HG03135 (cell line): ENCODE data around the gene CD82.

Experiments used
- ATAC-seq: cut with Tn5 transposase; IDR thresholded peaks from one replicate; pipeline ENCODE4 v1.9.1; 2021; ENCODE audit warnings: mild to moderate bottlenecking, moderate library complexity; ENCODE audit not compliant: unreplicated experiment

The CD82 gene

DNA sequence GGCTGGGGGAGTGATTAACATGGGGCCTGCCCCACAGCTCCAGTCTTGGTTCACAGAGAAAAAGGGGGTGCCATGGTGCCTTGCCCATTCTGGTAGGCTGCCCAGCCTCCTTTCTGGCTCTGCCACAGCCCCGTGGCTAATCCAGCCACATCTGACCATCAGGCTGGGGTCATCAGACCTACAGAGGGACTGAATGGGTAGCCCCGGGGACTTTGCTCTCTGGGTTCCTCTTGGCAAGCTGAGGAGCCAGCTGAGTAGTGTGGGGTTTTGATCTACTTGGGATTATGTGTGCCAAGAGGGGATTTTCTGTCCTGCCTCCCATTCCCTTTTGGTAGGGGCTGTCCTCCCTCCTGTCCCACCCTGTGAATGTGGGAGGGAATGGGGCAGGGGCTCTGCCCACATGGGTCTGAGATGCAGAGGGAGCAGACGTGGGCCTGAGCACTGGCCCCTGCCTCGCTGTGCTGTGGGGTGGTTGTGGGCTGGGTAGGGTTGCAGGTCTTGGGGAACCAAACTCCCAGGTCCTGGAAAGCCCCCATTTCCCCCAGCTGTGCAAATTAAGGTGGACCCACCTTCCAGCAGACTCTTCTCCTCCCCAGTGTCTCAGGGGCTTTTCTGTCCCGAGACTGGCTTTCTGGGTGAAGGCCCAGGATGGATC lies 32.0 kb downstream of the CD82 start:
- ATAC-seq = no peak

DNA sequence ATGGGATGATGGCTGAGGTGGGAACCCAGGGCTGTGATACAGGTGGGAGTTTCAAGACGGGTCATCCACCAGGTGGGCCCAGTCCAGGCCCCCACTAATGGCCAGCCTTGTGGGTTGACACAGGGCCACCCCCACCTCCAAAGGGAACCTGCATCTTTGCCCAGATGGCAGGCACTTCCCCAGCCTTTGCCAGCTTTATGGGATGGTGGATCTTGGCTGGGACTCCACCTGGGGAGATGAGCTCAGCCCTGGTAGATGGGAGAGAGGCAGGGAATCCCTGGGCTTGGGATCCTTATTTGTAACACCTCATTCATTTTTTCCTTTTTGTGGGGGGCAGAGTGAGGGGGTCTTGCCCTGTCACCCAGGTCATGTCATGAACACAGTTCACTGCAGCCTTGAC lies 33.4 kb downstream of the CD82 start:
- no peak for ATAC-seq

GRCh38 chr11:44600261-44600660 lies 34.8 kb downstream of the CD82 start:
- ATAC-seq = no peak

GRCh38 chr11:44600839-44601383 lies 35.4 kb downstream of the CD82 start:
- ATAC-seq = no peak

DNA sequence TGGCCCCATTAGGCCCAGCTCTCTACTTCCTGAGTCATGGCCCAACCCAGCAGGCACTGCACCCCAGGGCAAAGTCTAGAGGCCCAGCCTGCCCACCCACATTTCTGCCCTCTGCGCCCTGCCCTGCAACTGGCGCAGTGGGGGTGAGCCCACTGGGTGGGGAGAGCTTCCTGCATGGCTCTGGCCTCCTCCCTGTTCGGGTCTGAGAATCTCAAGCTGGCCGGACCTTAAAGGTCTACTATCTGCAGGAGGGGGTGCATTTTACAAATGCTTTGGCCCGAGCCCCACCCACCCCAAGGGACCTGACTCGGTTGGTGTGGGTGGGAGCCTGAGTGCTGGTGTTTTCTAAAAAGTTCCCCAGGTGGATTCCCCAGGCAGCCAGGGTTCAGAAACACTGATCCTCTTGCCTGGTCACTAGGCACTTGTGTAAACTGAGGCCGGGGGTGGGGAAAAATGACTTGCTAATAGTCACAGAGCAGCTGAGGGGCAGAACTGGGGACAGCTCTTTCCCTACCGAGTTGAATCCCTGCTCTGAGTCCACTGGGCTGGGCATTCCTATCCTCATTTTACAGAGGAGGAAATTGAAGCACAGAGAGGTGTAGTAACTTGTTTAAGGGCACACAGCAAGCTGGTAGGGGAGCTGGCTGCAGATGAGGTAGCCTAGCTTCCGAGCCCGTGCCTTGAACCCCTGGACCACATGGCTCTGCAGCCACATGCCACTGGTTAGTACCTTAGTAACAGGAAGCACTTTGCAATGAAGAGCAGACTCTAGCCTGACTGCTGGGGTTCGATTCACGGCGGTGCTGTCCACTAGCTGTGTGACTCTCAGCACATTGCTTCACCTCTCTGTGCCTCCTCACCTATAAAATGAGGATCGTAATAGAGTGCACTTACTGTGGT lies 36.3 kb downstream of the CD82 start:
- no peak for ATAC-seq

DNA sequence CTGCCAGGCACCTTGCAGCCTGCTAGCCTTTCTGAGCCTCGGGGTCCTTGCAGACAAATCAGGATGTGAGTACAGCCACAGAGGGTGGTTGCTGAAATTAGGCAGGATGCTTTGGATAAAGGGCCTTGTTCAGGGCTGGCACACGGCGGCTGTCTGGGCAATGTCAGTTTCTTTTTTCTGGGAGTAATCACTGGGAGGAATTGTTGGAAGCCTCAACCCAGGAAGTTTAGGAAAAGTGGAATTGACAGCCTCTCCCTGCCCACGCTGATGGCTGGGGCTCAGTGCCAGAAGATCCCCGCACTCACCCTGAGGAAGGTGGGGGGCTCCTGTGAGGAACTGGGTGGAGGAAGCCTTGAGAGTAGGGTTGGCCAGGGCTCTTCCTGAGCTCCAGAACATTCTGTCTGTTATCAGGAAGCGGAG lies 37.4 kb downstream of the CD82 start:
- no peak for ATAC-seq

- no peak for ATAC-seq
Observed at GRCh38 chr11:44604171-44604581, 38.7 kb downstream of the CD82 start.

DNA sequence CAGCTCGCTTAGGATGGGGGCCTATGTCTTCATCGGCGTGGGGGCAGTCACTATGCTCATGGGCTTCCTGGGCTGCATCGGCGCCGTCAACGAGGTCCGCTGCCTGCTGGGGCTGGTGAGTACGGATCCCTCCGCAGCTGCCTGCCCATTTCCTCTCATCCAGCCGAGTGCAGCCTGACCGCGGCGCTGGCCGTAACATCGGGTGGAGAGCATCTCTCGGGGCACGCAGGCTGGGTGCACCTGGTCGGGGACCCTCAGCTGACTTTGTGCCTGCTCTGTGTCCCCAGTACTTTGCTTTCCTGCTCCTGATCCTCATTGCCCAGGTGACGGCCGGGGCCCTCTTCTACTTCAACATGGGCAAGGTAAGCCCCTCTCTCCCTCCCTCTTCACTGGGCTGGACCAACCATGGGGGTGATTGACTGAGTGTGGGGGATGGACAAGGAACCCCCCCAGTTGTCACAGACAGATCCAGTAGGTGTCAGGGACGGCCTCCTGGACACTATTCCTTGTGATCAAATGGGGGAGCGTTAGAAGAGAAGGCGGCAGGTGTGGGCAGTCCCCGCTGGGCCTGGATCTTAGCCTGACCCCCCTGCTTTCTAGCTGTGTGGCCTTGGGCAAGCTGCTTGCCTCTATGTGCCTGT lies 39.7 kb downstream of the CD82 start:
- no peak for ATAC-seq

DNA sequence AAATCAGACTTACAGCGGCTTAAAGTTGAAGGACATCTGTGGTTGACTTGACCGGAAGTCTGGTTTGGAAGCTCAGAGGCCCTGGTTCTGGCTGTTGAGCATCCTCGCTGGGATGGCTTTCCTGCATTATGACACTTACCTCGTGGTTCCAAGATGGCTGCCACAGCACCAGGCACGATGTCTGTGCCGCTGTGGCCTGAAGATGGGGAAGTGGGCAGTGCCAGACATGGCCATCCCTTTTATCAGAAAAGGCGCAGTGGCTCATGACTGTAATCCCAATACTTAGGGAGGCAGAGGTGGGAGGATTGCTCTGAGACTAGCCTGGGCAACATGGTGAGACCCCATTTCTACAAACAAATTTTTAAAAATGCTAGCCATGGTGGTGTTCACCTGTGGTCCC lies 40.5 kb downstream of the CD82 start:
- no peak for ATAC-seq

- ATAC-seq = no peak
Observed at GRCh38 chr11:44606472-44606871, 41.0 kb downstream of the CD82 start.

DNA sequence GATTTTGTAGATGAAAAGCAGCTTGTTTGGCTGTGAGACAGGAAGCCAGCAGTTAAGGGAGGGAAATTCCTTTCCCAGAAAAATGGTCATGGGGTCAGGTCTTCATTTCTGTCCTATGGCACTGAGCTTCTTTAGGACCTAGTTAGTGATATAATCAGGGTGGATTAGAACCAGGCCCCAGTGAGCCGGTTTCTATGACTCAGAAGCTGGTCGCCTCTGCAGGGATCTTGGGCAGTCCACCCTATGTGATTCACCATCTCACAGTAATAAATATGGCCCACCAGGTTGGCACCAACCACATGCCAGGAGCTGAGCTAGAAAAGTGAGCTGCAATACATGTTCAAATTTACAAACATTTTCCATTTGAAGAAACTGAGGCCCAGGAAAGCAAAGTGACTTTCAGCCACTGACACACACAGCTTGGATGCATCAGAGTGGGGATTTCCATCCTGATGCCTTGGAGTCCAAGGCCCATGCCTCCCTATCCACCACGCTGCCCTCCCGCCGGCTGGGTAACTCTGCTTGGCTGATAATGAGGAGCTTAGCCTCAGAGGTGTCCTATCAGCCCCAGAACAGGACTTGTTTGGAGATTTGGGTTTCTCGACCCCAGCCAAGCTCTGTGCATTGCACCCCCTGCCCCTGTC lies 42.0 kb downstream of the CD82 start:
- no peak for ATAC-seq

GRCh38 chr11:44607987-44608386 lies 42.5 kb downstream of the CD82 start:
- no peak for ATAC-seq

GRCh38 chr11:44608651-44608990 lies 43.2 kb downstream of the CD82 start:
- ATAC-seq = no peak

GRCh38 chr11:44608991-44609782 lies 43.7 kb downstream of the CD82 start:
- ATAC-seq = peak; percentile 44

- ATAC-seq = no peak
Observed at GRCh38 chr11:44609783-44610155, 44.3 kb downstream of the CD82 start.

DNA sequence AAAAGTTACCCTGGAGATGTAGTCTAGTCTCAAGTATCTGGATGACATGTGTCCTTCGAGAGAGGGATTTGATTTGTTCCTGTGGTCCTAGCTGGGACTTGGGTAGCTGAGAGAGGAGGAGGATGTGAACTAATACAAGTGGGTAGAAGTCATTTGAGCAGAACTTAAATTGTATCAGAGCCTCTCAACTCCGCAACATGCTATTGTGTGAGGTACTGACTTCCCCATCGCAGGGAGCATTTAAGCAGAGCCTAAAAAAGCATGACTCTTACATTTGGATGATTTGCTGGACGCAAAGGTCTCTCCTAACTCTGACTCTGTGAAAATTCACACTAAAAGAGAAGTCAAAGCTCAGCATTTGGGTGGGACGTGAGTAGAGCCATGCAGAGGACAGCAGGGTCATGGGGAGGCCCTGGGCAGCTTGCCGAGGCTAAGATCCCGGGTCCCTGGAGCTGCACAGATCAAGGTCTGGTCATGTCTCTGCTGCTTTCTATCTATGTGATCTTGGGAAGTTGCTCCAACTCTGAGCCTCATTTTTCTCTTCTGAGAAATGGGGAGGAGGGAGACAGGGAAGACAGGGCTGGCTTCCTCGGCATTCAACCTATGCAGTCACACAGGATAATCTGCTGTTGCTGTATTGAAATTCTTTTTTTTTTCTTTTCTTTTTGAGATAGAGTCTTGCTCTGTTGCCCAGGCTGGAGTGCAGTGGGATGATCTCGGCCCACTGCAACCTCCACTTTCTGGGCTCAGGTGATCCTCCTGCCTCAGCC lies 44.9 kb downstream of the CD82 start:
- no peak for ATAC-seq

GRCh38 chr11:44611088-44611487 lies 45.6 kb downstream of the CD82 start:
- ATAC-seq = no peak

GRCh38 chr11:44611687-44612434 lies 46.4 kb downstream of the CD82 start:
- peak; percentile 49 for ATAC-seq

DNA sequence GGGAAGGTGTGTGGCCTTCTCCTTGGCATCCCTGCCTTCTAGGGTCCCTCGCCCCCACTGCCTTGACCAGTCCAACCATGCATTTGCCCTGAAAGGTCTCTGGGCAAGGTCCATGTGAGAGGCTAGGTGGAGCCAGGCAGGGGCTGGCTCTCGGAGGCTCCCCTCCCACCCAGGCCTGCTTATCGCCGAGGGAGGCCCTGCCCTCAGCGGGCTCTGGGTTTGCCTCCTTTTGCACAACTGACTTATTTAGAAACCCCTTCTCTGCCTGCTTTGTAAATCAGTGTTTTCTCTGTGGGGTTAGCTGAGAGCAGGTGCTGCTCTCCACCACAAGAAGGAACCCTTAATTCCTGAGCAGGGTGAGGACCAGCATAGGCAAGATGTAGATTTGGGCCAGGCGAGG lies 47.7 kb downstream of the CD82 start:
- ATAC-seq = no peak
